Thyroid gland (tissue), 4 donors: ENCODE data around the gene LYRM2.

ENCODE experiments used
- POLR2A ChIP-seq, 2 donors: fragments of 450-650 bp; IDR thresholded peaks; one replicate each; pipeline ENCODE4 v1.6.1; 2017; ENCODE audit warnings: antibody characterized with exemption in 2 of 2, mild to moderate bottlenecking in 2 of 2, moderate library complexity in 1 of 2
- TF ChIP-seq, protein P1 (sequence below), 6 experiments: fragments of 200-600 bp in 3 of 6; fragments of 450-650 bp in 3 of 6; sonication (generic) in 3 of 6; IDR thresholded peaks; one replicate each; pipeline ENCODE4 v1.5.1; 2016 to 2019; ENCODE audit warnings: antibody characterized with exemption in 6 of 6, mild to moderate bottlenecking in 2 of 6, inconsistent platforms in 1 of 6, moderate library complexity in 1 of 6

DNA sequence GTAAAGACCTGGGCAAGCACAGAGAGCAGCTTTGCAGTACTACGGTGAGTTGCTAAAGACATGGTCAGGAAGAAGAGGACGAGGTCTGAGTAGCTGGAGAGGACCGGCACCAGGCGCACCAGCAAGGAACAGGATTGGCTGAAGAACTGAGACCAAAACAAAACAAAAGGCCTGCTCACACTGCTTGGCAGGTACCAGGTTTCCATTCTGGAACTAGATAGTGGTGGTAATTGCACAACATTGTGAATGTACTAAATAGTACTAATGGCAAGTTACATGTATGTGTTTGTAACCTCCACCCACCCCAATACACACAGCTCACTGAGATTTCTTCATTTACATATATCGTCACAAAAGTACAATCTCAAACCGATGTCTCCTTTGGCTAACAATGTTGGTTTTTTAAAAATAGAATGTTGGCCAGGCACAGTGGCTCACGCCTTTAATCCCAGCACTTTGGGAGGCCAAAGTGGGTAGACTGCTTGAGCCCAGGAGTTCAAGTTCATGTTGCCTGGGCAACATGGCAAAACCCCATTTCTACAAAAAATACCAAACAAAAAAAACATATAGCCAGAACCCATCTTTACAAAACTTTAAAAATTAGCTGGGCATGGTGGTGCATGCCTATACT, 32.5 kb upstream of the LYRM2 start:
- TF ChIP-seq, protein P1, sequence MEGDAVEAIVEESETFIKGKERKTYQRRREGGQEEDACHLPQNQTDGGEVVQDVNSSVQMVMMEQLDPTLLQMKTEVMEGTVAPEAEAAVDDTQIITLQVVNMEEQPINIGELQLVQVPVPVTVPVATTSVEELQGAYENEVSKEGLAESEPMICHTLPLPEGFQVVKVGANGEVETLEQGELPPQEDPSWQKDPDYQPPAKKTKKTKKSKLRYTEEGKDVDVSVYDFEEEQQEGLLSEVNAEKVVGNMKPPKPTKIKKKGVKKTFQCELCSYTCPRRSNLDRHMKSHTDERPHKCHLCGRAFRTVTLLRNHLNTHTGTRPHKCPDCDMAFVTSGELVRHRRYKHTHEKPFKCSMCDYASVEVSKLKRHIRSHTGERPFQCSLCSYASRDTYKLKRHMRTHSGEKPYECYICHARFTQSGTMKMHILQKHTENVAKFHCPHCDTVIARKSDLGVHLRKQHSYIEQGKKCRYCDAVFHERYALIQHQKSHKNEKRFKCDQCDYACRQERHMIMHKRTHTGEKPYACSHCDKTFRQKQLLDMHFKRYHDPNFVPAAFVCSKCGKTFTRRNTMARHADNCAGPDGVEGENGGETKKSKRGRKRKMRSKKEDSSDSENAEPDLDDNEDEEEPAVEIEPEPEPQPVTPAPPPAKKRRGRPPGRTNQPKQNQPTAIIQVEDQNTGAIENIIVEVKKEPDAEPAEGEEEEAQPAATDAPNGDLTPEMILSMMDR (IDR thresholded peaks at IDR 0.05): no peak
- no peak for TF ChIP-seq POLR2A (IDR thresholded peaks at IDR 0.05)
